Peyer's patch (tissue), 4 donors: ENCODE data around the gene USP24. TPM values are rescaled to one million over a fixed set of nuclear protein-coding genes. Genes with fewer than 3 reads are reported as not detected.

Experiments
- DNase-seq, 3 donors: peaks; one replicate each; pipeline ENCODE4 v3.0.0-alpha.2; 2017 to 2019
- H3K27ac ChIP-seq, 4 donors: fragments of 200-600 bp; sonication (generic); one replicate each; pipeline ENCODE4 v1.5.1; 2016 to 2019
- H3K27me3 ChIP-seq, 2 donors: fragments of 200-600 bp; sonication (generic); one replicate each; pipeline ENCODE4 v1.5.1; 2019
- H3K36me3 ChIP-seq, 3 donors: fragments of 200-600 bp; sonication (generic); one replicate each; pipeline ENCODE4 v1.5.1; 2016 to 2019
- H3K4me1 ChIP-seq, 4 donors: fragments of 200-600 bp; sonication (generic); one replicate each; pipeline ENCODE4 v1.5.1; 2016 to 2019
- H3K4me3 ChIP-seq, 4 donors: fragments of 200-600 bp; sonication (generic); 1 replicate in 3 of 4; 2 replicates in 1 of 4; pipeline ENCODE4 v1.5.1; 2016 to 2019; ENCODE audit warnings: mild to moderate bottlenecking in 1 of 4
- H3K9me3 ChIP-seq, 4 donors: fragments of 200-600 bp; sonication (generic); one replicate each; pipeline ENCODE4 v1.5.1; 2016 to 2019; ENCODE audit warnings: mild to moderate bottlenecking in 1 of 4
- CTCF ChIP-seq, 6 experiments: fragments of 450-650 bp in 4 of 6; fragments of 200-600 bp in 2 of 6; sonication (generic) in 1 of 6; IDR thresholded peaks; one replicate each; pipeline ENCODE4 v1.5.1; 2017 to 2019; ENCODE audit warnings: antibody characterized with exemption in 6 of 6, mild to moderate bottlenecking in 3 of 6, moderate library complexity in 1 of 6
- POLR2A ChIP-seq, 2 donors: fragments of 450-650 bp; IDR thresholded peaks; one replicate each; pipeline ENCODE4 v1.5.1; 2017; ENCODE audit warnings: antibody characterized with exemption in 2 of 2, mild to moderate bottlenecking in 2 of 2, moderate library complexity in 2 of 2
- total RNA-seq, 4 donors: library from RNA; depleted of rRNA; stranded (reverse); fragments of >200 nt; gene quantifications; one replicate each; pipeline ENCODE4 v1.1.0, GENCODE V29; 2016

The USP24 gene
- total RNA-seq, 4 donors from 2014 or later = 37.1 to 130 (median 47.0) TPM

- TF ChIP-seq POLR2A (IDR thresholded peaks at IDR 0.05) (no peak), CTCF (IDR thresholded peaks at IDR 0.05) (no peak)
- H3K4me1 ChIP-seq = no peaks in the 10 kb centered on the region
Measured at GRCh38 chr1:55172687-55173086, 42.5 kb downstream of the USP24 start.

DNA sequence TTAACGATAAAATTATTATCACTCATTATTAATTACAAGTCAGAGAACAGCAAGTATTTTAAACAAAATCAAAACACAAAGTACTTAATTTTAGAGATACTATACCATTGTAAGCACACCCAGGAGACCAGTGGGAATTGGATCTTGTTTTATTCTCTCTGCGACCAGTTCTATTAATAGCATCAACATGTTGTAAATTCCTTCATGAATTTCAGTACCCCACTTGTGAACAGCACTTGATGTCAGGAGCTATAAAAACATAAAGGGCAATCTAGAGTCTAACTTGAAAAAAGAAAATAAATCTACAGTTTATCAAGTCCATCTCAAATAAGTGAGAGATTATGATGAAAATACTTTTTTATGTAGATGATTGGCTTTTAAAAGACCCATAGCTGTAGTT lies 42.9 kb downstream of the USP24 start:
- Histone ChIP-seq H3K9me3 (no peaks in the 10 kb centered on the region), H3K4me3 (no peak overlapping the region), H3K36me3 (peaks cover 0 to 35% (median 0%) of the 10 kb centered on the region in 3 donors), H3K27ac (no peak overlapping the region), H3K4me1 (no peaks in the 10 kb centered on the region), H3K27me3 (no peaks in the 10 kb centered on the region)
- no peak for DNase-seq
- TF ChIP-seq CTCF (IDR thresholded peaks at IDR 0.05) (no peak), POLR2A (IDR thresholded peaks at IDR 0.05) (no peak)

More at GRCh38 chr1:55172687-55173086, 42.5 kb downstream of the USP24 start:
- no peak for DNase-seq
- Histone ChIP-seq H3K9me3 (no peaks in the 10 kb centered on the region), H3K4me3 (no peak overlapping the region), H3K36me3 (peaks cover 0 to 32% (median 0%) of the 10 kb centered on the region in 3 donors), H3K27me3 (no peaks in the 10 kb centered on the region), H3K27ac (no peak overlapping the region)

DNA sequence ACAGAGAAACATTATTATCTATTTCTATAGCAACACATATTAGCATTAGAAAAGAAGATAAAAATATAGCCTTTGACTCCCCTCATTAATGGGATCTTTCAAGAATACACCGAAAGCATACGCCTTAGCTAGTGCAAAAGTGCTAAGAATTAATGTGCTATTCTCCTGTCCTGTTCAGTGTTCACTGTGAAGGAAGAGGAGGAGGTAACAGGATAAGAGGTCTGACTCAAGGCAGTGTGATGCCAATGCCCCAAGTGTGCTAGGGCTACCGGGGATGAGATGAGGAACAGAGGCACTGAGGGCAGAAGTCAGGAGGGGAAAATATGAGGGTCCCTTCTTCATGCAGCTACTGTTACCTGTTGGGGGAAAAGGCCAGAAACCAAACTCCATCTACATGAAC lies 43.5 kb downstream of the USP24 start:
- H3K36me3 ChIP-seq = peaks cover 0 to 38% (median 0%) of the 10 kb centered on the region in 3 donors
- H3K27ac ChIP-seq = no peak overlapping the region
- no peaks in the 10 kb centered on the region for H3K4me1 ChIP-seq
- no peak overlapping the region for H3K4me3 ChIP-seq
- no peak for TF ChIP-seq POLR2A (IDR thresholded peaks at IDR 0.05)
- no peak for TF ChIP-seq CTCF (IDR thresholded peaks at IDR 0.05)
- no peaks in the 10 kb centered on the region for H3K27me3 ChIP-seq
- DNase-seq = no peak
- H3K9me3 ChIP-seq = no peaks in the 10 kb centered on the region

DNA sequence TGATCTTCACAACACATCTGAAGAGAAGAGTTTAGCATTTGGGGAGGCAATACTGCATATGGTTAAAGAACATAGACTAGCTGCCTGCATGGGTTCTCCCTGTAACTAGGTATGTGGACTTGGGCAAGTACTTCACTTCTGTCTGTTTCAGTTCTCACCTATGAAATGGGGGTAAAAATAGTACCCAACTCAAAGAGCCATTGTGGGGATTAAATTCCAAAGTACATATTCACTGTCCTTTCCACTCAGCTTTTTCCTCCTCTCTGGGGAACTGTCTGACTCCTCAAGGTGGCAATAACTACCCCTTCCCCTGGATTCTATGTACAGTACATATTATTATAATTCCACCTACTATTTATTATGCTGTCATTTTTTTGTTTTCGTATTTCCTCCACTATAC lies 44.7 kb downstream of the USP24 start:
- H3K4me1 ChIP-seq = no peaks in the 10 kb centered on the region
- no peak overlapping the region for H3K27ac ChIP-seq
- TF ChIP-seq POLR2A (IDR thresholded peaks at IDR 0.05) (no peak), CTCF (IDR thresholded peaks at IDR 0.05) (no peak)
- H3K4me3 ChIP-seq = no peak overlapping the region
- peaks cover 0 to 45% (median 0%) of the 10 kb centered on the region in 3 donors for H3K36me3 ChIP-seq
- no peaks in the 10 kb centered on the region for H3K9me3 ChIP-seq
- H3K27me3 ChIP-seq = no peaks in the 10 kb centered on the region
- no peak for DNase-seq

DNA sequence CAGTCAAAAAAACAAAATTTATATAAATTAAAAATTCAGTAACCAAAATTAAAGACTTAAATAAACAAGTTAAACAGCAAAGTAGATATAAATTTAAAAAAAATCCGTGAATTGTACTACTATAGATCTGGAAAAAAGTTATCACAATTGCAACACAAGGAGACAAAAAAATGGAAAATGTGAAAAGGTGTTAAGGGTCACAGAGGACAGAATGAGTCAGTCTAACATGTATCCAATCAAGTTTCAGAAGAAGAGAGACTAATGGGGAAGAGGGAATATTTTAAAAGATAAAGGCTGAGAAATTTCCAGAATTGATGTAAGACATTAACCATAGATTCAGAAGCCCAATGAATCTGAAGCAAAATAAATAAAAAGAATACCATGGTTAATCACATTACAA lies 46.0 kb downstream of the USP24 start:
- DNase-seq = no peak
- no peaks in the 10 kb centered on the region for H3K4me1 ChIP-seq
- H3K4me3 ChIP-seq = no peak overlapping the region
- peaks cover 0 to 50% (median 0%) of the 10 kb centered on the region in 3 donors for H3K36me3 ChIP-seq
- no peak overlapping the region for H3K27ac ChIP-seq
- no peaks in the 10 kb centered on the region for H3K27me3 ChIP-seq
- no peaks in the 10 kb centered on the region for H3K9me3 ChIP-seq
- TF ChIP-seq CTCF (IDR thresholded peaks at IDR 0.05) (no peak), POLR2A (IDR thresholded peaks at IDR 0.05) (no peak)

DNA sequence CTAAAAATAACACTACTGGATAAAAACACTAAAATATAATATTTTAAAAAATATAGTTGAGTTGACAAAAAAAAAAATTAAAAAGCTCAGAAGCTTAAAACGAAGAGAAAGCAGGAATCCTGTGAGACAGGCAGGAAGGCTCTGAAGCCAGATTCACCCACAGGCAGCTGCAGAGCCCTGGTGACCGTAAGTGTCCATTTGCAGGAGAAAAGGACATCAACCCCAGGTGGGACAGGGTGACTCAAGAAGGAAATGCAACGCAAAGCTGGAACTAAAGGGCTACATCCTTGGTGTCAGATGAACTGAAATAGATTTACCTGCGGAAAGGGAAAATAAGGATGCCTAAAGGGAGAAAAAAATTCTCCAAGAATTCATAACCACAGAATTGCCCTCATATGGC lies 46.8 kb downstream of the USP24 start:
- DNase-seq = no peak
- H3K27ac ChIP-seq = no peak overlapping the region
- H3K9me3 ChIP-seq = no peaks in the 10 kb centered on the region
- H3K27me3 ChIP-seq = no peaks in the 10 kb centered on the region
- H3K4me3 ChIP-seq = no peak overlapping the region
- H3K4me1 ChIP-seq = no peaks in the 10 kb centered on the region
- TF ChIP-seq POLR2A (IDR thresholded peaks at IDR 0.05) = no peak
- no peak for TF ChIP-seq CTCF (IDR thresholded peaks at IDR 0.05)
- H3K36me3 ChIP-seq = peaks cover 0 to 50% (median 0%) of the 10 kb centered on the region in 3 donors
